DMS 273 treated with DMSO at 0.1 percent for 48 hours (cell line): ENCODE data around the gene ATL2.
"Not testable (repeated sequence)": the region's sequence is repeated elsewhere in the genome, so short reads cannot be mapped to it uniquely, and the experiment has no call there.

Experiments used
- DNase-seq: peaks from one replicate; lab custom pipeline; 2025; lab: John Stamatoyannopoulos, UW

Gene ATL2

GRCh38 chr2:38377050-38377828 lies at the start of gene ATL2:
Gene ATL2, minus strand, starts transcription at chr2:38377273. Its CDS starts 13 bp downstream, at chr2:38377260.
- peak; percentile 96 for DNase-seq

- DNase-seq: no peak
Measured at GRCh38 chr2:38423763-38424162, 46.7 kb upstream of the ATL2 start.

- DNase-seq: no peak
Measured at GRCh38 chr2:38421274-38422056, 44.4 kb upstream of the ATL2 start.

GRCh38 chr2:38419499-38419898 lies 42.4 kb upstream of the ATL2 start:
- DNase-seq: no peak

DNA sequence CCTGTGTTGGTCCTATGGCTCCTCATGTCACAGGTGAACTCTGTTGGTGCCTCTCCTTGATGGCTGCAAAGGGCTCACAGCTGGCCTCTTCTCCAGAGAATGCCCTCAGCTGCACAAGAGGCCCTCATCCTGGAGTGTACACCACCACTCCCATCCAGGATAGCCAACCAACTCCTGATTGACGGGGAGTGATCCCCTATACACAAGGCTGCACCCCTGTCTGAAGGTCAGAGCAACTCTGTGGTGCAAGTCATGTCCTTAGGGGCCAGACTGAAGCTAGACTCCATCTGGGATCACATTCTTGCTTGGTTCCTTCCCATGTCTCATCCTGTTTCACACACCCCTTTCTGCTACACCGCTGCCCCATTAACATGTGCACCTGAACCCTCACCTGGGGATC lies 41.7 kb upstream of the ATL2 start:
- no peak for DNase-seq

GRCh38 chr2:38417745-38418689 lies 40.9 kb upstream of the ATL2 start:
- DNase-seq: no peak

GRCh38 chr2:38416296-38417036 lies 39.4 kb upstream of the ATL2 start:
- no peak for DNase-seq

GRCh38 chr2:38415728-38416291 lies 38.7 kb upstream of the ATL2 start:
- no peak for DNase-seq

DNA sequence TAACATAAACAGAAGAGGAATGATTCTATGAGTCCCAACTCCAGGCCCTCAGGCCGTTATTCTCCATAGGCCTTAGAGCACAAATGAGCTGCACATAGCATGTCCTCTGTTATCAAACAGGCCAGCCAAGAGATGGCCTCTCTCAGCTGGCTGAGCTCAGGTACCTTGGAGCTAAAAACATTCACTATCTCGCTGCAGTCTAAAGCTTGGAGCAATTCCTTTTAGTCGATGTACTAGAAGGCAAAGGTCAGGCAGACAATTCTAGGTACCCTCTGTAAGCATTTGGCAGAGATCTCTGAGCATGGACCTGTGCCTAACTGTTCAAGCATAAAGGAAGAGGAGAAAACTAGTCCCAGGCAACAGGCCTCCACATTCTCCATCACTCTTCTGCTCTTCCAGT lies 38.0 kb upstream of the ATL2 start:
- DNase-seq: no peak

GRCh38 chr2:38412235-38412871 lies 35.3 kb upstream of the ATL2 start:
- DNase-seq: not testable (repeated sequence)

DNA sequence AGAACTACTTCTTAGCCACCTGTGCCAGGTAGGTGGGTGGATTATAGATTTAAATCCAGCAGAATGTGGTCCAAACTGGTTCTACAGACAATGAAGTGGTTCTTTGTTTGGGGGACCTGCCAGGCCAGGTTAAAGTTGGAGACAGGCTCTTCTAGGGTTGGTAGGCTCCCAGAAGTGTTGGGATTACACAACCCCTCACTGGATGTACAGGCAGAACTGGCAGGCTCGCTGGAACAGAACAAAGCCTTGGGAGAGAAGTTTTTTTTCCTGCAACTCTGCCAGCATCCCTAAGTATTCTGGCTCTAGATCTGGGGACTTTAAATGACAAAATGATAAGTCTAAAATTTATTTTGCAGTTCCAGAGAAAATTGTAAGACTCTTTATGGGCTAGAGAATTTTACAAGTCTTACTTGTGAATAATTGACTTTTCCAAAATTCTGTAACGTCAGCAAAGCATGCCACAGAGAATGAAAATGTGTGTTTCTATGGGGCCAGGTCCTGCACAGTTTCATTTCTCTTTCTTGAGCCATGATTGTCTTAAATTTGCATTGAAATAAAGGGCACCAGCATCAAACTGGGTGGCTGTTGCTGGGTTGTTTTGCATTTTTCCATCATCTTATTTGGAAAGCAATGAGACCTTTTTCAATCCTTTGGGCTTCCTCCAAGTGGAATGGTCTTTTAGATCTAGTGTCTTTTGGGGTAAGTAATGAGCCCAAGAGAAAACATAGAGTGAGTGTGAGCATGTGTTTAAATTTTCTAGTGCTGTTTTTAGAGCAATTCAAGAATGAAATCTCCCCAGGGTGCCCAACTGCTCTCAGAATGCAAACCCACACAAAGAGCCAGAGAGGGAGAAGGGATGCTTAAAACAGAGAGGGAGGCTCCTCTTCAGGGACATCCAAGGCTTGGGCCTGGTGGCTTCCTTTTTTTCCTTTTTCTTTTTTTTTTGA lies 32.4 kb upstream of the ATL2 start:
- DNase-seq: no peak

- no peak for DNase-seq
Measured at GRCh38 chr2:38407111-38407682, 30.1 kb upstream of the ATL2 start.

DNA sequence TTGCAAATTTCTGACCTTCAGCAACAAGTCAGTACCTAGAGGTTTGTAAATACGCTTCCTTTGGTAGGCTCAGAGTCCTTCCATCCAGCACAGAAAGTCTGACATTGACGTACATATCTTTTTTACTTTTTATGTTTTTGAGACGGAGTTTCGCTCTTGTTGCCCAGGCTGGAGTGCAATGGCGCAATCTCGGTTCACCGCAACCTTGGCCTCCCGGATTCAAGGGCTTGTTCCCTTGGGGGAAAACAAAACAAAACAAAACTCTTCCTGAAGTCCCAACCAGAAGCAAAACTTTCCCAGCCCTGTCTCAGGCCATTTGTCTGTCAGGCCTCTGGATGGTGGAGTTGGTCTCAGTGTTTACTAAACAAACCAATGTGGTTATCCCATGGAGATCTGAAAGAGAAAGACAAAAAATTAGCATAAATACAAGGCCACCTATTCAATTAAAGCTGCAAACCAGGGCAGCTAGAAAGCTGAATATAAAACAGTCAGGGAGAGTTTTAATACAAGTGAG lies 29.6 kb upstream of the ATL2 start:
- DNase-seq: no peak

DNA sequence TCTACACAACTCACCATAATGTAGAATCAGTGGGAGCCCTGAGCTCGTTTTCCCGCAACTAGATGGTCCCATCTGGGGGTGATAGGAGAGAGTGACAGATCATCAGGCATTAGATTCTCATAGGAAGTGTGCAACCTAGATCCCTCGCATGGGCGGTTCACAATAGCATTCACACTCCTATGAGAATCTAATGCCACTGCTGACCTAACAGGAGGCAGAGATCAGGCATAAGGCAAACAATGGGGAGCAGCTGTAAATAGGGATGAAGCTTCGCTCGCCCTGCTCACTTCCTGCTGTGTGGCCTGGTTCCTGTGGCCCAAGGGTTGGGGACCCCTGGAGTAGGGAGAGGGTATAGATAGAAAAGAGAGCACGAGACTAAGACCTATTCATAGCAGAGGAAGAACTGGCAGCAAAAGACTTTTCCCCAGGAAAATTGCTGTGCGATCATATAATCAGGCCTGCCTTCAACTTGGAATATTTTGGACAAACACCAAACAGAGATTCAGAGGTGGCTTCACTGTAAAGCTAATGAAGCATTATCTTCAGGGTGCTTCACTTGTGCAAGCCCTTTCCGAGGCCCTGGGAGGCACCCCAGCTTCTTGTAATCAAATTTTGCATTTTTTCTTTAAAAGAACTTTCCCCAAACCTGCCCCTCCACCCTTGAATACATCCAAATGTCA lies 29.0 kb upstream of the ATL2 start:
- no peak for DNase-seq

DNA sequence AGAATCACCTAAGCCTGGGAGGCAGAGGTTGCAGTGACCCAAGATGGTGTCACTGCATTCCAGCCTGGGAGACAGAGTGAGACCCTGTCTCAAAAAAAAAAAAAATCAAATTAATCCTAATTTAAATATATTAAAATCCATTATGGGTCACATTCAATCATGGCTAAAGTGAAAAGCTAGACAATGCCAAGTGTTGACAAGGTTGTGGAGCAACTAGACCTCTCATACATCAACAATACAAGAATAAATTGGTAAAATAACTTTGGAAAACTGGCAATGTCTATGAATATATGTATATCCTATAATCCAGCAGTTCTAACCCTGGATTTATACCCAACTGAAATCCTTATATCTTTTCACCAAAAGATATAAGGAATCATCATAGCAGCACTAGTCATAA lies 23.4 kb upstream of the ATL2 start:
- no peak for DNase-seq

DNA sequence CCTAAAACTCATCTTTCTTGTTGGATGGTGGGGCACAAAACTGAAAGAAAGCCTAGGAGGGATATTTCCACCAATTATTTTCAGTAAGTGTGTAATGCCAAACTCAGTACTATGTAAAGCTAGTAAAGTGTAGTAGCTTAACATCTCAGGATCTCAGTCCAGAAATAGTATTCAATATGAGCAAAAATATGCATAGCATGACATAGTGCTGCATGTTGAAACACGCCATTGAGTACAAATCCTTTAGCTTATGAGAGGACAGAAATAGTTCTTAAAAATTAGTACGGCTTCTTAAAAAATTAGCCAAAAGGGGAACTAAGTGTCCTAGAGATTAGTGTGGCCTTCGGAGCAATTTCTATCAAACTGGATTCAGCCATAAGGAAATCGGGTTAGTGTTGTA lies 21.7 kb upstream of the ATL2 start:
- no peak for DNase-seq

DNA sequence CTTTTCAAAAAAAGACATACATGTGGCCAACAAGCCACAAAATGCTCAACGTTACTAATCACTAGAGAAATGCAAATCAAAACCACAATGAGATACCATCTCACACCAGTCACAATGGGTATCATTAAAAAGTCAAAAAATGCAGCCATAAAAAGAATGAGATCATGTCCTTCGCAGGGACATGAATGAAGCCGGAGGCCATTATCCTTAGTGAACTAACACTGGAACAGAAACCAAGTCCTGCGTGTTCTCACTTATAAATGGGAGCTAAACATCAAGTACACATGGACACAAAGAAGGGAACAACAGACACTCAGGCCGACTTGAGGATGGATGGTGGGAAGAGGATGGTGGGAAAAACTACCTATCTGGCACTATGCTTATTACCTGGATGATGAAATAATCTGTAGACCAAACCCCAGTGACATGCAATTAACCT lies 17.8 kb upstream of the ATL2 start:
- no peak for DNase-seq

DNA sequence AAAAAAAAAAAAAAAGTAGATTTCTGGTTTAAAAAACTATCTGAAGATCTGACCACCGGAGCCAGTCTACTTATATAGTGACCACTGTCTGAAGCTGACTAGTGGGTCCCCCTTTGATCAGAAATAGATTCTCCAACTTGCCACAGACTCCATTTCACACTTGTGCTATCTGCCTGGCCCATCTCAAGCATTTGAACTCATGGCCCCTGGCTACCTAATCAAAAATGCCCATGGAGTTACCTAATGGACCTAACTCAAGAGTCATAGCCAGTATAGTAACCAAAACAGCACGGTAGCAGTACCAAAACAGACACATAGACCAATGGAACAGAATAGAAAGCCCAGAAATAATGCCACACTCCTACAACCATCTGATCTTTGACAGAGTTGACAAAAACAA lies 17.0 kb upstream of the ATL2 start:
- DNase-seq: no peak
